ENCODE data around the gene SCD5. TPM values are rescaled to one million over a fixed set of nuclear protein-coding genes. Genes with fewer than 3 reads are reported as not detected.

The SCD5 gene
- total and polyA plus RNA-seq, 11 donors, result 1.4 to 6.8 (median 2.5) TPM

GRCh38 chr4:82790060-82790660, 8.4 kb downstream of the SCD5 start:
- no peak for TF ChIP-seq CTCF (IDR thresholded peaks at IDR 0.05)
- TF ChIP-seq POLR2A (IDR thresholded peaks at IDR 0.05), result no peak
- H3K36me3 ChIP-seq, result no peaks in the 10 kb centered on the region
- no peak for DNase-seq
- 78 to 84% (median 81%) methylated on average over 8 of the region's 8 CpGs for WGBS, 4 donors
- H3K4me3 ChIP-seq, result no peak overlapping the region
- peaks cover 0 to 32% (median 2%) of the 10 kb centered on the region in 12 donors for H3K4me1 ChIP-seq
- H3K9me3 ChIP-seq, result no peaks in the 10 kb centered on the region
- intact Hi-C loops (cut with DNase I), result no loop called here
- H3K27ac ChIP-seq, result no peak overlapping the region
- H3K27me3 ChIP-seq, result no peaks in the 10 kb centered on the region
- ATAC-seq, result no peak

GRCh38 chr4:82789025-82789776, 9.4 kb downstream of the SCD5 start:
- no peak overlapping the region for H3K27ac ChIP-seq
- WGBS, 4 donors, result 49 to 57% (median 54%) methylated on average over 7 of the region's 7 CpGs
- H3K27me3 ChIP-seq, result no peaks in the 10 kb centered on the region
- no peaks in the 10 kb centered on the region for H3K36me3 ChIP-seq
- H3K4me1 ChIP-seq, result peaks cover 0 to 40% (median 5%) of the 10 kb centered on the region in 12 donors
- TF ChIP-seq CTCF (IDR thresholded peaks at IDR 0.05), result no peak
- TF ChIP-seq POLR2A (IDR thresholded peaks at IDR 0.05), result no peak
- intact Hi-C loops (cut with DNase I), result no loop called here
- no peak overlapping the region for H3K4me3 ChIP-seq
- no peaks in the 10 kb centered on the region for H3K9me3 ChIP-seq
- DNase-seq (no peak), ATAC-seq (no peak)

- Histone ChIP-seq H3K36me3 (no peaks in the 10 kb centered on the region), H3K4me3 (no peak overlapping the region), H3K9me3 (no peaks in the 10 kb centered on the region), H3K4me1 (peaks cover 0 to 40% (median 5%) of the 10 kb centered on the region in 12 donors), H3K27ac (peak overlapping the region in 2 of 12 donors; percentile 31), H3K27me3 (no peaks in the 10 kb centered on the region)
- intact Hi-C loops (cut with DNase I), result no loop called here
- TF ChIP-seq CTCF (IDR thresholded peaks at IDR 0.05) (no peak), POLR2A (IDR thresholded peaks at IDR 0.05) (no peak)
- DNase-seq (no peak), ATAC-seq (no peak)
- WGBS, 4 donors, result 71 to 86% (median 82%) methylated on average over 4 of the region's 4 CpGs
Measured at GRCh38 chr4:82787342-82787741, 11.3 kb downstream of the SCD5 start.

GRCh38 chr4:82786828-82787227, 11.8 kb downstream of the SCD5 start:
- ATAC-seq, result no peak
- no peak for DNase-seq
- peak overlapping the region in 1 of 12 donors; percentile 31 for H3K27ac ChIP-seq
- intact Hi-C loops (cut with DNase I), result no loop called here
- H3K27me3 ChIP-seq, result no peaks in the 10 kb centered on the region
- no peaks in the 10 kb centered on the region for H3K36me3 ChIP-seq
- TF ChIP-seq POLR2A (IDR thresholded peaks at IDR 0.05) (no peak), CTCF (IDR thresholded peaks at IDR 0.05) (no peak)
- 63 to 87% (median 73%) methylated on average over 4 of the region's 4 CpGs for WGBS, 4 donors
- no peak overlapping the region for H3K4me3 ChIP-seq
- H3K4me1 ChIP-seq, result peaks cover 0 to 40% (median 5%) of the 10 kb centered on the region in 12 donors
- no peaks in the 10 kb centered on the region for H3K9me3 ChIP-seq
